H1 (cell line): ENCODE measurements around the gene DIP2B. TPM values are rescaled to one million over a fixed set of nuclear protein-coding genes. Genes with fewer than 3 reads are reported as not detected.

ENCODE experiments used
- CTCF ChIA-PET: fragments of 300-600 bp; sonication (Branson Sonifier 250); formaldehyde crosslinking; loops from one replicate; lab custom pipeline; 2021; ENCODE audit not compliant: partially characterized antibody; lab: Charles Lee
- POLR2A ChIA-PET: fragments of 300-600 bp; sonication (Branson Sonifier 250); formaldehyde crosslinking; loops from one replicate; lab custom pipeline; 2021; ENCODE audit warnings: inconsistent platforms; ENCODE audit not compliant: partially characterized antibody; lab: Charles Lee
- DNase-seq, 2 experiments: peaks; one replicate each; pipeline versions ENCODE4 v3.0.0 to v3.0.0-alpha.2; 2010 to 2022; ENCODE audit warnings: low spot score in 2 of 2, low read depth in 1 of 2, mixed read lengths in 1 of 2
- FAIRE-seq: peaks from 2 replicates; lab custom pipeline; 2011; peaks lifted over from hg19 to GRCh38; lab: Jason Lieb, UNC
- H2AFZ ChIP-seq: 2 replicates; pipeline ENCODE4 v1.8.1; 2012; ENCODE audit warnings: low read length, inconsistent platforms
- H2AK5ac ChIP-seq: 2 replicates; pipeline ENCODE4 v1.6.1; 2013; ENCODE audit warnings: low read depth, low read length
- H2BK120ac ChIP-seq: replicated peaks from 2 replicates; pipeline ENCODE3; 2013; ENCODE audit warnings: low read depth, low read length, inconsistent platforms
- H2BK12ac ChIP-seq: 2 replicates; pipeline ENCODE4 v1.6.1; 2013; ENCODE audit warnings: low read depth, low read length
- H2BK15ac ChIP-seq: 2 replicates; pipeline ENCODE4 v1.6.1; 2013; ENCODE audit warnings: low read length
- H2BK20ac ChIP-seq: 2 replicates; pipeline ENCODE4 v1.6.1; 2013; ENCODE audit warnings: low read length
- H2BK5ac ChIP-seq: 2 replicates; pipeline ENCODE4 v1.6.1; 2013; ENCODE audit warnings: low read depth, low read length
- H3K14ac ChIP-seq: 2 replicates; pipeline ENCODE4 v1.6.1; 2013; ENCODE audit warnings: inconsistent platforms; ENCODE audit not compliant: insufficient read length
- H3K18ac ChIP-seq: 2 replicates; pipeline ENCODE4 v1.6.1; 2013; ENCODE audit warnings: low read length; ENCODE audit errors: extremely low read depth
- H3K23ac ChIP-seq: 2 replicates; pipeline ENCODE4 v1.6.1; 2013; ENCODE audit warnings: inconsistent platforms; ENCODE audit not compliant: insufficient read length
- H3K23me2 ChIP-seq: 2 replicates; pipeline ENCODE4 v1.6.1; 2013; ENCODE audit warnings: low read depth, low read length
- H3K27ac ChIP-seq: 2 replicates; pipeline ENCODE4 v1.6.1; 2011; ENCODE audit warnings: low read depth, low read length, inconsistent platforms
- H3K27me3 ChIP-seq, 4 experiments: replicated peaks in 1 of 4; 1 replicate in 1 of 4; 2 replicates in 3 of 4; pipeline versions ENCODE4 v1.6.1 to v1.8.1; 2011 to 2013; ENCODE audit warnings: low read length in 3 of 4, mild to moderate bottlenecking in 3 of 4, inconsistent platforms in 2 of 4, mixed read lengths in 2 of 4, moderate library complexity in 1 of 4; ENCODE audit not compliant: control insufficient read depth in 3 of 4, insufficient read depth in 3 of 4; ENCODE audit errors: extremely low read depth in 1 of 4
- H3K36me3 ChIP-seq, 4 experiments: 2 replicates each; pipeline versions ENCODE4 v1.6.1 to v1.8.1; 2011 to 2013; ENCODE audit warnings: mild to moderate bottlenecking in 4 of 4, low read length in 3 of 4, moderate library complexity in 2 of 4, control low read depth in 1 of 4, inconsistent platforms in 1 of 4; ENCODE audit not compliant: insufficient read depth in 4 of 4, control insufficient read depth in 2 of 4
- H3K4ac ChIP-seq: replicated peaks from 2 replicates; pipeline ENCODE3; 2013; ENCODE audit warnings: low read length, low read depth, mixed read lengths, inconsistent platforms; ENCODE audit not compliant: insufficient read length
- H3K4me1 ChIP-seq, 4 experiments: replicated peaks in 1 of 4; 1 replicate in 1 of 4; 2 replicates in 3 of 4; pipeline versions ENCODE4 v1.6.1 to v1.8.1; 2011 to 2013; ENCODE audit warnings: low read length in 3 of 4, inconsistent platforms in 2 of 4, mixed read lengths in 1 of 4; ENCODE audit not compliant: insufficient read depth in 4 of 4, control insufficient read depth in 3 of 4
- H3K4me2 ChIP-seq, 2 experiments: 2 replicates each; pipeline versions ENCODE4 v1.6.1 to v1.8.1; 2011 to 2013; ENCODE audit warnings: low read depth in 2 of 2, low read length in 2 of 2, control low read depth in 1 of 2, inconsistent platforms in 1 of 2, mild to moderate bottlenecking in 1 of 2; ENCODE audit not compliant: insufficient read depth in 1 of 2
- H3K4me3 ChIP-seq, 4 experiments: fragments of 200-600, 300-600 bp in 1 of 4; sonication (generic), shearing (Covaris generic), sonication (Bioruptor Twin) in 1 of 4; 2 replicates each; pipeline versions ENCODE4 v1.5.1 to v1.8.1; 2011 to 2016; ENCODE audit warnings: low read length in 4 of 4, low read depth in 3 of 4, control low read depth in 2 of 4, inconsistent platforms in 2 of 4, mild to moderate bottlenecking in 2 of 4, mixed read lengths in 1 of 4, moderate library complexity in 1 of 4; ENCODE audit not compliant: insufficient read depth in 2 of 4; ENCODE audit errors: extremely low read depth in 1 of 4
- H3K56ac ChIP-seq: replicated peaks from 2 replicates; pipeline ENCODE3; 2013; ENCODE audit warnings: low read depth, mild to moderate bottlenecking, mixed read lengths, low read length, inconsistent platforms; ENCODE audit not compliant: insufficient read length
- H3K79me1 ChIP-seq: 2 replicates; pipeline ENCODE4 v1.6.1; 2013; ENCODE audit warnings: low read depth, low read length, control low read depth
- H3K79me2 ChIP-seq, 2 experiments: 2 replicates each; pipeline versions ENCODE4 v1.6.1 to v1.8.1; 2012 to 2013; ENCODE audit warnings: low read length in 2 of 2, mild to moderate bottlenecking in 2 of 2, inconsistent platforms in 1 of 2; ENCODE audit not compliant: insufficient read depth in 2 of 2, control insufficient read depth in 1 of 2
- H3K9ac ChIP-seq, 4 experiments: replicated peaks in 1 of 4; 1 replicate in 1 of 4; 2 replicates in 3 of 4; pipeline versions ENCODE4 v1.6.1 to v1.8.1; 2011 to 2013; ENCODE audit warnings: low read depth in 3 of 4, low read length in 3 of 4, control low read depth in 2 of 4, mild to moderate bottlenecking in 2 of 4, moderate library complexity in 2 of 4, inconsistent platforms in 1 of 4; ENCODE audit errors: extremely low read depth in 1 of 4
- H3K9me3 ChIP-seq, 2 experiments: 2 replicates each; pipeline versions ENCODE4 v1.6.1 to v1.8.1; 2012 to 2013; ENCODE audit warnings: mild to moderate bottlenecking in 2 of 2, moderate library complexity in 2 of 2, control low read depth in 1 of 2, inconsistent platforms in 1 of 2, low read depth in 1 of 2, low read length in 1 of 2, mixed read lengths in 1 of 2; ENCODE audit not compliant: insufficient read depth in 2 of 2
- H4K20me1 ChIP-seq, 2 experiments: replicated peaks in 1 of 2; 2 replicates each; pipeline versions ENCODE3 to v1.8.1; 2011 to 2013; ENCODE audit warnings: inconsistent platforms in 2 of 2, low read length in 2 of 2, mild to moderate bottlenecking in 1 of 2; ENCODE audit not compliant: insufficient read depth in 2 of 2, control insufficient read depth in 1 of 2
- H4K5ac ChIP-seq: 2 replicates; pipeline ENCODE4 v1.6.1; 2013; ENCODE audit warnings: low read length, low read depth, mixed read lengths, inconsistent platforms; ENCODE audit not compliant: insufficient read length
- H4K8ac ChIP-seq: 2 replicates; pipeline ENCODE4 v1.8.0; 2013; ENCODE audit warnings: mild to moderate bottlenecking, moderate library complexity, low read length, inconsistent platforms; ENCODE audit not compliant: insufficient read depth; ENCODE audit errors: extremely low read depth
- H4K91ac ChIP-seq: replicated peaks from 2 replicates; pipeline ENCODE3; 2013; ENCODE audit warnings: low read length, mixed read lengths, inconsistent platforms; ENCODE audit not compliant: insufficient read length
- EZH2 ChIP-seq: fragments of 200-600 bp; sonication (generic); IDR thresholded peaks from 2 replicates; pipeline ENCODE4 v1.7.1; 2012; ENCODE audit warnings: low read depth, mild to moderate bottlenecking, moderate library complexity, low read length, inconsistent platforms; ENCODE audit not compliant: severe bottlenecking
- FOSL1 ChIP-seq: IDR thresholded peaks from 2 replicates; pipeline ENCODE4 v1.6.1; 2011; ENCODE audit warnings: mild to moderate bottlenecking, low read depth, low read length, moderate library complexity; ENCODE audit not compliant: insufficient read depth
- HDAC2 ChIP-seq, 2 experiments: fragments of 300-600 bp in 1 of 2; sonication (generic) in 1 of 2; IDR thresholded peaks; 2 replicates each; pipeline ENCODE4 v1.6.1; 2011 to 2012; ENCODE audit warnings: low read depth in 2 of 2, low read length in 2 of 2, mild to moderate bottlenecking in 2 of 2, moderate library complexity in 2 of 2, borderline replicate concordance in 1 of 2, inconsistent platforms in 1 of 2
- KDM5A ChIP-seq: fragments of 200-600 bp; IDR thresholded peaks from 2 replicates; pipeline ENCODE4 v1.7.1; 2012; ENCODE audit warnings: mild to moderate bottlenecking, low read length, inconsistent platforms, mixed read lengths
- NANOG ChIP-seq: IDR thresholded peaks from 2 replicates; pipeline ENCODE4 v1.6.1; 2011; ENCODE audit warnings: low read length, low read depth, mild to moderate bottlenecking, inconsistent platforms; ENCODE audit not compliant: insufficient read depth, poor library complexity, severe bottlenecking
- RFX5 ChIP-seq: IDR thresholded peaks from 2 replicates; pipeline ENCODE4 v1.6.1; 2011; ENCODE audit warnings: low read depth, low read length, improper control_type of control experiment, borderline replicate concordance
- RXRA ChIP-seq: IDR thresholded peaks from 2 replicates; pipeline ENCODE4 v1.6.1; 2011; ENCODE audit warnings: low read depth, mild to moderate bottlenecking, low read length, moderate library complexity; ENCODE audit not compliant: insufficient read depth
- SIRT6 ChIP-seq: IDR thresholded peaks from one replicate; pipeline ENCODE4 v1.7.1; 2012; ENCODE audit warnings: low read length, inconsistent platforms
- SP2 ChIP-seq: IDR thresholded peaks from 2 replicates; pipeline ENCODE4 v1.6.1; 2012; ENCODE audit warnings: mild to moderate bottlenecking, low read length, inconsistent platforms
- SP4 ChIP-seq: IDR thresholded peaks from 2 replicates; pipeline ENCODE4 v1.6.1; 2012; ENCODE audit warnings: low read length, inconsistent platforms
- SUZ12 ChIP-seq: fragments of 200-600 bp; sonication (generic); IDR thresholded peaks from 2 replicates; pipeline ENCODE4 v1.6.1; 2012; ENCODE audit warnings: mild to moderate bottlenecking, inconsistent platforms, low read length, moderate library complexity, mixed read lengths
- TCF12 ChIP-seq: IDR thresholded peaks from 2 replicates; pipeline ENCODE4 v1.6.1; 2011; ENCODE audit warnings: low read depth, mild to moderate bottlenecking, low read length
- WGBS, 2 experiments: shearing (Covaris generic) in 1 of 2; methylation state at CpG; one replicate each; pipeline versions ENCODE4 v1.1.6 to v1.1.7; 2013 to 2015; ENCODE audit warnings: low lambda C conversion rate in 2 of 2, mixed read lengths in 2 of 2, inconsistent platforms in 1 of 2, low coverage in 1 of 2, missing lambda C conversion rate in 1 of 2; ENCODE audit not compliant: insufficient replicate concordance in 2 of 2, insufficient coverage in 1 of 2, insufficient read length in 1 of 2; ENCODE audit errors: extremely low coverage in 1 of 2, missing lambda C conversion rate in 1 of 2; 5-methylcytosine and 5-hydroxymethylcytosine counted together
- polyA plus RNA-seq, 7 experiments: library from polyadenylated mRNA; depleted of rRNA in 3 of 7; stranded (reverse) in 5 of 7; unstranded in 2 of 7; fragments of >200 nt in 5 of 7; fragments of 200-250 nt in 2 of 7; gene quantifications; 1 replicate in 5 of 7; 2 replicates in 1 of 7; 4 replicates in 1 of 7; pipeline versions ENCODE4 v1.2.1 to v1.2.3, GENCODE V29; 2011 to 2013; ENCODE audit warnings: missing spikeins in 2 of 7, mixed read lengths in 2 of 7
- total RNA-seq: library from RNA; stranded (reverse); fragmentation: NEBNext Ultra II Directional; extraction: Animal tissue kit (Norgen Biotek cat#: 25700); gene quantifications from 2 replicates; pipeline ENCODE4 v1.2.1, GENCODE V29; 2021
- TF ChIP-seq, protein P1 (sequence below): IDR thresholded peaks from 2 replicates; pipeline ENCODE4 v1.6.1; 2011; ENCODE audit warnings: low read depth, mild to moderate bottlenecking, low read length; ENCODE audit not compliant: insufficient read depth

DIP2B gene
- total and polyA plus RNA-seq, 2 of the 8 experiments (the other 6 are each of a cell fraction or from before 2014, with no cell fraction given) = 11.1 to 29.6 TPM

DNA sequence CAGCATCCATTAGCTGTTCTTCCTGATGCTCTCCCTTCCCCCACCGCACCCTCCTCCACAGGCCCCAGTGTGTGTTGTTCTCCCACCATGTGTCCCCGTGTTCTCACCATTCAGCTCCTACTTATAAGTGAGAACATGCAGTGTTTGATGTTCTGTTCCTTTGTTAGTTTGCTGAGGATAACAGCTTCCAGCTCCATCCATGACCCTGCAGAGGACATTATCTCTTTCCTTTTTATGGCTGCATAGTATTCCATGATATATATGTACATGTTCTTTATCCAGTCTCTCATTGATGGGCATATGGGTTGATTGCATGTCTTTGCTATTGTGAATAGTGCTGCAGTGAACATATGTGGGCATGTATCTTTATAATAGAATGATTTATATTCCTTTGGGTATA lies 268.1 kb downstream of the DIP2B start:
- no peaks in the 10 kb centered on the region for H3K27me3 ChIP-seq
- no peaks in the 10 kb centered on the region for H3K4me1 ChIP-seq
- no peaks in the 10 kb centered on the region for H3K23me2 ChIP-seq
- H4K91ac ChIP-seq = no peak overlapping the region
- no peak overlapping the region for H3K18ac ChIP-seq
- H2AK5ac ChIP-seq = no peak overlapping the region
- no peak overlapping the region for H3K56ac ChIP-seq
- H2BK120ac ChIP-seq = no peak overlapping the region
- H3K27ac ChIP-seq = no peak overlapping the region
- no peak overlapping the region for H4K5ac ChIP-seq
- DNase-seq = no peak
- no peak overlapping the region for H3K4me3 ChIP-seq
- no peak overlapping the region for H3K4ac ChIP-seq
- peaks cover 0 to 5% of the 10 kb centered on the region in 2 experiments for H4K20me1 ChIP-seq
- peaks cover 0 to 87% of the 10 kb centered on the region in 2 experiments; a peak in 2 of 4 replicates for H3K79me2 ChIP-seq
- H2BK5ac ChIP-seq = no peak overlapping the region
- no peak overlapping the region for H3K9ac ChIP-seq
- FAIRE-seq = no peak
- H3K79me1 ChIP-seq = no peaks in the 10 kb centered on the region; the same call in 1 of the 2 replicates
- 94% methylated on average over 2 of the region's 2 CpGs; no CpG with 5 or more reads in 1 of the 2 experiments for WGBS, 2 experiments
- no peak overlapping the region for H2BK12ac ChIP-seq
- CTCF ChIA-PET = interaction anchor here (1.6 kb wide), 1 partner anchor 8 kb away, joined by 7 read pairs; no protein-coding TSS in a partner anchor
- no peak overlapping the region for H2BK20ac ChIP-seq
- H2BK15ac ChIP-seq = no peak overlapping the region
- H3K14ac ChIP-seq = no peak overlapping the region
- no peak overlapping the region for H3K4me2 ChIP-seq
- no peaks in the 10 kb centered on the region for H3K9me3 ChIP-seq
- H3K36me3 ChIP-seq = peaks cover 0 to 8% (median 2%) of the 10 kb centered on the region in 4 experiments; a peak in 2 of 8 replicates
- POLR2A ChIA-PET = interaction anchor here (1.8 kb wide), 1 partner anchor 8 kb away, joined by 12 read pairs; the partner anchor contains the start of gene ATF1
- H3K23ac ChIP-seq = no peak overlapping the region
- no peak overlapping the region for H2AFZ ChIP-seq
- no peak overlapping the region for H4K8ac ChIP-seq
- TF ChIP-seq SP4 (no peak), EZH2 (no peak), FOSL1 (no peak), SP2 (no peak), HDAC2 (IDR thresholded peaks at IDR 0.05; ENCODE audit: borderline replicate concordance in 1 of 2, low read depth in 2 of 2, low read length in 2 of 2) (no peak), NANOG (no peak), KDM5A (no peak), SIRT6 (no peak), TCF12 (no peak), RFX5 (no peak), SUZ12 (no peak), RXRA (no peak)
- TF ChIP-seq, protein P1, sequence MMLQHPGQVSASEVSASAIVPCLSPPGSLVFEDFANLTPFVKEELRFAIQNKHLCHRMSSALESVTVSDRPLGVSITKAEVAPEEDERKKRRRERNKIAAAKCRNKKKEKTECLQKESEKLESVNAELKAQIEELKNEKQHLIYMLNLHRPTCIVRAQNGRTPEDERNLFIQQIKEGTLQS = no peak
